HG03175 (cell line): ENCODE data around the gene SLC24A3.
"Not testable (repeated sequence)": the region's sequence is repeated elsewhere in the genome, so short reads cannot be mapped to it uniquely, and the experiment has no call there.

Experiments
- ATAC-seq: cut with Tn5 transposase; IDR thresholded peaks from one replicate; pipeline ENCODE4 v1.9.1; 2021; ENCODE audit warnings: mild to moderate bottlenecking, moderate library complexity; ENCODE audit not compliant: unreplicated experiment

Gene SLC24A3

DNA sequence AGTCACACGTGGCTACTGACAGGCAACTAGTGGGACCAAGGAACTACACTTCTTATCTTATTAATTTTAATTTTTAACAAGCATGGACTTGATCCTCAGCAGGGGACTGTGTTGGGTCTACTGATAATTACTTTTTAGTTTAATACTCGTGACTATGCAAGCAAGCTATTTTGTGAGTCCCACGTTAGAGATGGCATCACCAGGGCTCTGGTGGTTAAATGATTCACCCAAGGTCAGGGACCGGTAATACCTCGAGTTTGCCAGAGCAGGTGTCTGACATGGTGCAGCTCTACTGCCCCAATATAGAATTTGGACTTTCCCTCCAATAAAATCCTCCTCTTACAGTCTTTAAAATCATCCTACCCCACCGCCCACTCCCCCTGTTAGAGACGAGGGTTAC lies 447.0 kb downstream of the SLC24A3 start:
- ATAC-seq: no peak

DNA sequence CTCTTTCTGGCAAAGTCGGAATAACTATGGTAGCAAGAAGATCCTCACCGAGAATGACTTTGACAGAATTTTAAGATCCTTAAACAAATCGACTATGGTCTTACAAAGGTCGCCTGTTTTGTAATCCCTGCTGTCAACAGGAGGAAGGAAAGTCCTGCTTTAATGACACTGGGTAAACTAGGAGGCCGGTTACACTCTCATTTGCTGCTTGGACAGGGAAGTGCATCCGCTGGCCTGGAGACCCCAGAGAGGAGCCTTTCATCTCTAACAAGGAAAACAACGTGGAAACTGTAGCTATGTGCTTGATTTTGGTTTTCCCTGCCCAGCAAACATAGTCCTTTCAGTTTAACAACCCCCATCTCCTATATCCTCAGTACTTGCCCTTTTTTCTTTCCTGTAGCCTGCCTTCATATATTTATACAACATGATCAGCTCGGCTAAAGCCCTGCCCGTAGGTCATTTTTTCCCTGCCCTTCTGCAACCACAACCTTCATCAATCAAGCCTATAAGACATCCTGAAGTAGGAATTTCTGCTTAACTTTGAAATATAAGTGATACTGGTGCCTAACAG lies 448.5 kb downstream of the SLC24A3 start:
- ATAC-seq: no peak

DNA sequence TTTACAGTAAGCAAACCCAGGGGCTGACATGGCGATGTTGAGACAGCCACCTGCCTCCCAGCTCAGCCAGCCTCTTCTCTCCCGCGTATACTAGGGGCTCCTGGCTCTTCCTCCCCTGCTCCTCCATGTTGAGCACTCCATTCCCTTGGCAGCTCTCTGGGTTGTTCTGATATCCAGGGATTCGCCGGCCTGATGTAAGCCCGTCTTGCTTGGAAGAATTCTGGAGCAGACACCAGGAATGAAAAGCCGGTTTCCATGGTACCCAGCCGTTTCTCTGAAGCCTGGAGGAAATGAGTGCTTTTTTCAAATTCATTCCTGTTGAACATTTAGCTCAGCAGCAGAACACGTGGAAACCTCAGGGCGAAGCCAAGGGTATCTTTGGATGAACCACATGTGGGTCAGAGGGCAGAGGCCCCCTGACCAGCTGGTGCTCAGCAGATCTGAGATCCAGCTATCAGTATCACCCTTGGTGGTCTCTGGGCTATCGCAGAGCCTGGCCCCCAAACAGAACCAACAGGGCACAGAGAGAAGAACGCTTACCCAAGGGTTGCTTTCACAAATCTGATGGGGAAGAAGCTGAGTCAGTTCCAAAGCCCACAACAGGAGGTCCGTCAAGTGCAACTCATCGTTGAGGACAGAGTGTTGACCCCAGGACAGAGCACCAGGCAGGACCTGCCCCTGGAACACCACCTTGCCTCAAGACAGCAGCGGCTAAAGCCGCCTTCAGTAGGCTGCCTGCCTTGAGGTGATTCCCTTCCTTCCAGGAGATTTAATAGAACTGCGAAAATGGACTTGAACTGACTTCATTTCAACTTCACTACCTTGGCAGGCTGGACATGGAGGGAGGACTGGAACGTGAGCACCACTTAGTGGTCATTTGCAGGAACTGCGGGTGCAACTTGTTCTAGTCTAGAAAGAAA lies 449.5 kb downstream of the SLC24A3 start:
- no peak for ATAC-seq

DNA sequence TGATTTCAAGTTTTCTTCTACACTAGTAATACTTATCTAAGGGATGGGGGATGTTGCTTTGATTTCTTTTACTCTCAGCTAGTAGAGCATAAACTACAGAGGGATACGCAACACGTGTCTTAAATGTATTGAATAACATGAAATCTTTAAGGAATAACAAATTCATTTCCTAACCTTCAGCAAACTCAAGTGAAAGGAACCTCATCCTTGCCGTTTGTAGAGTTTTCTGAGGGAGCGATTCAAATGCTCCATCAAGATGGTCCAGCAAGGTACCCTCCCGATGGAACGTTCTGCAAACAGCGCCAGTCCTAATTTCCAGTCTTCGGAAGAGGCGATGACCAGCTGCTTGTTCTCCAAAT lies 450.2 kb downstream of the SLC24A3 start:
- no peak for ATAC-seq

DNA sequence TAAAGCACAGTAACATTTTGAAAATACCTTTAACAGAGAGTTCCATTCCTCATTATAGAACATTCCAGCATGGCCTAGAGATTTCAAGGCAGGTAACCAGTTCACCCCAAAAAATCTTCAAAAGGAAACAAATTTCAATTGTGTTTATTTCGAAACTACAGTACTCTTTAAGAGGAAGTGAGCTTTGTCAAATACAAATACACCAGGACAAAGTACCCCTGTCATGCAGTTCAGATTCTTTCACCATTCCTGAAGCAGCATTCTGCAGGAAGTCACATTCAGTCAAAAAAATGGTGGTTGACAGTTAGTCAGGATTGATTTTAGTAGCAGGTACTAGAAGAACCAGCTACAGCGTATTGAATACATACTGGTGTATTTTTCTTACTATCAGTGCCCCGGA lies 456.0 kb downstream of the SLC24A3 start:
- no peak for ATAC-seq

DNA sequence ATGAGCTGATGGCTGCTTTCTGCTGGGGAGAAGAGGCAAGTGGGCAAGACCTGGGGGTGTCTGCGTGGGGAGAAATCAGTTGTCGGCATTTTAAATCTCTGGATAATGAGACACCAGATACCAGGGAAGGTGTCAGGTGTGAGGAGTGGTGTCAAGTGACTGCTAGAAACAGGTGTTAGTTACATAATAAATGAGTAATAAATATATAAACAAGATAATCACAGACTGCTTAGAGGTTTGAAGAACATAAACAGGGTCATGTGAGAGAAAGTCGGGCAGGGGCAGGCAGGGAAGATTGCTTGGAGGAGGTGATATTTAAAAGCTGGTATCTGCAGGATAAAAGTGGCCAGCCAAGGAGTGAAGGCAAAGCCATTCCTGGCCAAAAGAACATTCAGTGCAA lies 458.4 kb downstream of the SLC24A3 start:
- ATAC-seq: no peak

DNA sequence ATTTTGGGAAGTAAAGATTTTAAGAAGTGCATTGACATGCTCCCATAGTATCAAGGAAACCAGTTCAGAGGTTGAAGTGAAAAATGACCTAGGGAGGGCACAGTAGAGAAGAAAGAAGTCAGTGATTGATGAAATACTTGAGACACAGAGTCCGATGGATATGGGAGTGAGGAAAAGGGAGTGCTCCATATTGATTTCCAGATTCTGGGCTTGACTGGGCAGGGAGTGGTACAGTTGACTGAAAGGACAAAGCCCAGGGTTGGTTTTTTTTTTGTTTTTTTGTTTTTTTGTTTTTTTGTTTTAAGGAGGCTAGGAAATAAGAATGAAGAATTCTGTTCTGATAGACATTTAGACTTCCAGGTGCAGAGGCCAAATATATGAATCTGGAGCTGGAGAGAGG lies 458.9 kb downstream of the SLC24A3 start:
- ATAC-seq: no peak

DNA sequence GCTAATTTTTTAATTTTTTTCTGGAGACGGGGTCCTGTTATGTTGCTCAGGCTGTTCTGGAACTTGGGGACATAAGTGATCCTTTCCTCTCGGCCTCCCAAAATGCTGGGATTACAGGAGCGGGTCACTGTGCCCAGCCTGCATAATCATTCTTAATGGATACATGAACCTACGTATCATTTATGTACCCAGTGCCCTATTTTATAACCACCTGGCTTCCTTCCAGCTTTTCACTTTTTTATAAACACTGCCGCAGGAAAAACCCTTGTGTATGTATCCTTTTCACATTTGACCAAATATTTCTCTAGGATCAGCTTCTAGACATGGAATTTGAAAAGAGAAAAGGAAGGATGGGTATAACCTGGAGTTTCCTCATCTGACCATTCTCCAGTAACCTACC lies 460.1 kb downstream of the SLC24A3 start:
- no peak for ATAC-seq

DNA sequence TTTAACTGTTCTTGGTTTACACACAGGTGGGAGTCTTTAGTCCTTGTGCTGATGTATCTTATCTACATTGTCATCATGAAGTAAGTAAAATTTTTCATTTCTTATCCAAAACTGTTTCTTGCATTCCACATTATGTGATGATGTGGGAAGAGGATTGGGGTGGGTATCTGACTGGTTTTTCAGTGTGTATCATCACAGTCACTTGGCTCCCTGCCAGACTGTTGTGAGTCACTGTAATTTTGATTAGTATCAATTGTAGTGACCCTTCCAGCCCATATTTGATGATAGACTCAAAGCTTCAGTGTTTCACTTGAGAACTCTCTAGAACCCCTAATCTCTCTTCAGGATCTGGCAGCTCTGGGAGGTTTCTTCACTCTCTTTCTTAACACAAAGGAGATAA lies 461.1 kb downstream of the SLC24A3 start:
- ATAC-seq: no peak

DNA sequence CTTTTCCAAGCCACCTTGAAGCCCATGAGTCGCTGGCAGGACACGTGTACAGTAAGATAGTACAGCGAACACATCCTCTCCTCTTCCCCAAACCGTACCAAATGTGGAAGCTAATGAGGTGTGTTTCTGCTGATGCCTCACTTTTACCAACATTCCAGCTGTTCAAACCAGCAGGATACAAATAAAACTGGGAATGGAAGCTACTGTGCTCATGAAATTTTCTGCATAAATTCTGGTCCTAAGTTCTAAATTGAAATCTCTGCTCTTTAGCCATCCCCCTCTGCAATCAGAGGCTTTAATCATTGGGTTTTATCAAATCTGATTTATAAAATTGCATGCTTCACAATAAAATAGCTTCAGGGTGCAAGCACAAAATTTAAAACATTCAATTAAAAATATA lies 463.8 kb downstream of the SLC24A3 start:
- ATAC-seq: no peak

DNA sequence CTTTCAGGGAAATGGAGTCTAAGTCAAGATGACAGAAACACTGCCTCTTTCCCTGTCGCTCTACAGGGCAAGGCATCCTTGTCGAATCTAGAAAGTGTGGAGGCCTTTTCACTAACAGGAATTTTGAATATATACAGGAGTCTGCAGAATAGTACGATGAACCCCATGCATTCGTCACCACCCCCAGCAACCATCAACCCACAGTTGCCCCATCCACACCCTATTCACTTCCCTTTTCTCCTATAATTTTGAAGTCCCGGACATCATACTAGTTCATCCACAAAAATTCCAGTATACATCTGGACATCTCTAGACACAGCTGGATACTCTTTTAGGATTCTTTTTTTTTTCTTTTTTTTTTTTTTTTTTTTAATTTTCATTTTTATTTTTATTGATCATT lies 464.9 kb downstream of the SLC24A3 start:
- ATAC-seq: no peak

DNA sequence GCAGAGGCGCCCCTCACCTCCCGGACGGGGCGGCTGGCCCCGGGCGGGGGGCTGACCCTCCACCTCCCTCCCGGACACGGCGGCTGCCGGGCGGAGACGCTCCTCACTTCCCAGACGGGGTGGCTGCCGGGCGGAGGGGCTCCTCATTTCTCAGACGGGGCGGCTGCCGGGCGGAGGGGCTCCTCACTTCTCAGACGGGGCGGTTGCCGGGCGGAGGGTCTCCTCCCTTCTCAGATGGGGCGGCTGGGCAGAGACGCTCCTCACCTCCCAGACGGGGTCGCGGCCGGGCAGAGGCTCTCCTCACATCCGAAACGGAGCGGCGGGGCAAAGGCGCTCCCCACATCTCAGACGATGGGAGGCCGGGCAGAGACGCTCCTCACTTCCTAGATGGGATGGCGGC lies 466.1 kb downstream of the SLC24A3 start:
- ATAC-seq: not testable (repeated sequence)

DNA sequence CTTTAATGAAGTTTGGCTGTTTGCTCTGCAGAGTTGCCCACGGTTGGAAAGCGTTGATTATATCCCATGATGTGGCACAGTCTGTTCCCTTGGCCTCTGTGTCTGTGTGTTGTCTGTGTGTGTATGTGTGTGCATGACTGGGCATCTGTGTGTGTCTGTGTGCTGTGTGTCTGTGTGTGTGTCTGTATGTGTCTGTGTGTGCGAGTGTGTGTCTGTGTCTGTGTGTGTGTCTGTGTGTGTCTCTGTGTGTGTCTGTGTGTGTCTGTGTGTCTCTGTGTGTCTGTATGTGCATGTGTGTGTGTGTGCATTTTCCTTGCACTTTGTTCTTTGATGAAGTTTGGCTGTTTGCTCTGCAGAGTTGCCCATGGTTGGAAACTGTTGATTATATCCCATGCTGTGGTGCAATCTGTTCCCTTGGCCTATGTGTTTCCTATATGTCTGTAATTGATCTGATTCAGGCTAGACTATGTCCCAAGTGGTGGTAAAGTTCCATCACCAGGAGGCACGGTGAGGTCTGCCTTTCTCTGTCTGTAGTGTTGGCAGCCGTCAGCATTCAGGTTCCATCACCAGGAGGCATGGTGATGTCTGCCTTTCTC lies 467.6 kb downstream of the SLC24A3 start:
- ATAC-seq: no peak

DNA sequence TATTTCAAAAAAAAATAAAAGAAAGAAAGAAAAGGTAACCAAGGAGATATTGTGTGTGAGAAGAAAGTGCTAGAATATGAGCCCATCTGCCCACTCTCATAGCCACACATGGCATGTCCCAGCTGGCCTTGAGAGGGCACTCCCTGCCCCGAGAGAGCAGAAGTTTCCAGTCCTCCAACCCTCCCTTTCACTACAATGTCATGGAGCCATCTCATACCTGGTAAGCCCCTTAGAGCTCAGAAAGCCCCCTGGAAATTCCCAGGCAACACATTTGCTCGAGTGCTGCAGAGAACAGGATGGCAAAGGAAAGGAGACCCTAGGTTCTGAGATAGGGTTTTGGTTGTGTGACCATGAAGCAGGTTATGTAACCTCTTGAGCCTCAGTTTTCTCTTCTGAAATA lies 469.8 kb downstream of the SLC24A3 start:
- no peak for ATAC-seq

DNA sequence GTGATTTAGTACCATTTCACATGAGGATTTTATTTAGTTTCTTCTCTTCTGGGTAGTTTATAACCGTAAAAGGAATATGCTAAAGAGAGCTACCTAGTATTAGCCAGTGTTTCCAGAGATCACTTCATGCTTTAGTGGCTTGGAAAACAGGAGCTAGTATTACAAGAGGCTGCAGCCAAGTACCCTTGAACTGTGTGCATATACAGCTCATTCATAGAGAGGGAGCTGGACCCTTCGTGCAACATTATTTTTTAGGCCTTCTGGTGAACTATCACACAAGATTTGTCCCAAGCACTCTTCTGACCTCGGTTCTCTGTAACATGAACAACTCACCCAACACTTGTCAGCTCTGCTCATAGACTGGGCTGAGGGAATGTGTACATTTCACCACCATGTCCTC lies 470.7 kb downstream of the SLC24A3 start:
- ATAC-seq: no peak

DNA sequence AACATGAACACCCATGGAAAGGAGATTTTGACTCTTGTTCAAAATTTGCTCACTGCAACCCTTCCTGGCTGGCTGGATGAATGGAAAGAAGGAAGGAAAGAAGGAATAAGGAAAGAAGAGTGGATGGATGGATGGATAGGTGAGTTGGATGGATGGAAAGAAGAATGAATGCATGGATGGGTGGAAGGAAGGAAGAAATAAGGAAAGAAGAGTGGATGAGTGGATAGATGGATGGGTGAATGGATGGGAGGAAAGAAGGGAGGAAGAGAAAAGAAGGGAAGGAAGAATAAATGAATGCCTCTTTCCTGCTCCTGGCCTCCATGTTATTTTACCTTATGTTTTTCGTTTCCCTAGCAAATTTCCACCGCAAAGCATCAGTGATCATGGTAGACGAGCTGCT lies 471.4 kb downstream of the SLC24A3 start:
- ATAC-seq: no peak

DNA sequence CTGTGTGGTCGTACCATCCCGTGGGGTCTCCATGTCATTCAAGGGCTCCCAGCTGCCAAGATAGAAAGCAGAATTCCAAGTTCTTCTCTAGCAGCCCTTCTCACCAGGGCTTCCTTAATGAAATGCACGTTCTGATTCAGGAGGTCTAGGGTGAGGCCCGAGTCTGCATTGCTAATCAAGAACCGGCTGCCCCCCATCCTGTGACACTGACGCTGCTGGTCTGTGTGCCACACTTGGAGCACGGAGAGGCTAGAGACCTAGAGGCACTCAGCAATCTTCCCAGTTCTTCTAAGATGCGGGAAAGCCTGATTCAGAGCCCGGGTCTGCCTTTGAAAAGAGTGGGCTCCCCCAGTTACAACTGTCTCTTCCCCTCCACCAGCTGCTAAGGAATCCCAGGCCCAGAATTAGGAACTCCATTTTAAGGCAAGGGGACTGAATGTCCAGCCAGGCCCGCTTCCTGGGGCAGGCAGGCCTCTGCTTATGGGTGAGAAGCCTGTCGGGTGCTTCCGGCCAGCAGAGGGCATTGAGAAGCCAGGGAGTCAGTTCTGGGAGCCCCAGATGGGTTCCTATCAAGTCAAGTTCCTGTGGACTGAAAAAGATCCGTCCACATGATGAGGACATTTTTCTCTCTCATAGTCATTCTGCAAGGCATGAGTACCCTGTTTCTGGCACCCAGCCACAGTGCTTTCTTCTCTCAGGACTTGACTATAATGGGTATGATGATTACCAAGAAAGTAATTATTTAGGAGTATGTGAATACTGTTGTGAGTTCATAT lies 475.8 kb downstream of the SLC24A3 start:
- no peak for ATAC-seq

DNA sequence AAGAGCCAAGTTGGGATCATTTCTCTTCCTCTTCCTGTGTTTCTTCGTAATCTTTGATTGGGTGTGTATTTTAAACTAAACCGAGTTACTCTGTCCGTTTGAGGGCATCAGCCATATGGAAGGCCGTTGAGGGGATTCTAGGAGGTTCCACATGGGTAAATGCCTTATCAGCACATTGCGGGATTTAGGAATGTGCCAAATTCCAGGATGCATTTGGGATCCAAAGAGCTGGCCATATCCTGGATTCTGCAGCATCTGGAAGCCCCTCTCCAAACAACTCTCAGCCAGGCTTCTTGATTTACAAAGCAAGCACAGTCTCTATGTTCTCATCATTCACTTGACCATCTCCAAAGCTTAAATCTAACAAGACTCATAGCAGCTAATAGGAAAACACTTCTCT lies 478.0 kb downstream of the SLC24A3 start:
- ATAC-seq: no peak

DNA sequence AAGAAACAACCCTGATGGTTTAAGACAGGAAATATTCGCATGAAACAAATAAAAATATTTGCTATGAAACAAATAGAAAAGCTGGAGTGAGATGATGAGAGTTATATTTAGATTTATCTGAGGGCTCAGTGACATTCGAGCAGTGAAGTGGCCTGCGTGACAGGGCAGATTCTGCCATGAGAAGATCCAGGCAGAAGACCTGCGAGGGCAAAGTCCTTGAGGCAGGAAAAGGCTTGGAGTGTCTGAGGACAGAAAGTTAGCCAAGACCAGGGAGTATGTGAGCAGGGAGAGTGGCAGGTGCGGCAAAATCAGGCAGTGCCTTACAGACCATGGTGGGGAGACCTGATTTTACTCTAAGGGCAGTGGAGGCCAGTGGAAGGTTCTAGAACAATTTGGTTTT lies 478.7 kb downstream of the SLC24A3 start:
- no peak for ATAC-seq

DNA sequence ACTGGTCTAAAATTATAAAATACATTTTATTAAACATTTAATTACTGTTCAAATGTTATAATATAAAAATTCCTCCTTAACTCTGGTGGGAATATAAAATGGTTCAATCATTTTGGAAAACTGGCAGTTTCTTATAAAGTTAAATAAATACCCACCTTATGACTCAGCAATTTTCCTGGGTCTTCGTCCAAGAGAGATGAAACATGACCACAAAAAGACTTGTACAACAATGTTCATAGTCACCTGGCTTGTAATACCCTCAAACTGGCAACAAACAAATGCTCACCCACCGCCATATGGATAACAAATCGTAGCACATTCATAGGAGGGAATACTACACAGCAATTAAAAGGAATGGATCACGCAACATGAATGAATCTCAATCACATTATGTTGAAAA lies 479.7 kb downstream of the SLC24A3 start:
- ATAC-seq: no peak

DNA sequence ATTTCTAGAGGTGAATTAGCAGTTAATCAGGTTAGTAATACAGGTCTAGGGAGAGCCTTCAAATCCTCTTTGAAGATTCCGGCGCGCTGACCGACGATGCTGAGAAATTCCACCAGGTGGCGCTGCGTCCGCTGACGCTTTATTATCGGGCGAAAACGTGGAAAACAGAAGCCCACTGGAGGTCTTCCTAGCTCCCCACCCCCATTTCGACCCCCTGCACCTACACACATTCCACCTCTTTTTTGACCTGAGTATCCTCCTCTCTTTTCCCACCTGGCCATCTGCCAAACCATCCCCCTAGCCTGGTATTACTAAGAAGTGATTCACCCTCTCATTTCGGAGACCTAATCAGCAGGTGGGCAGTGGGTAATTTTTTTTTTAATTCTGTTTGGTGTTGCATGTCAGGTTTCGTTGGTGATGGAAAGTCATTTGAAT lies 480.3 kb downstream of the SLC24A3 start:
- no peak for ATAC-seq

DNA sequence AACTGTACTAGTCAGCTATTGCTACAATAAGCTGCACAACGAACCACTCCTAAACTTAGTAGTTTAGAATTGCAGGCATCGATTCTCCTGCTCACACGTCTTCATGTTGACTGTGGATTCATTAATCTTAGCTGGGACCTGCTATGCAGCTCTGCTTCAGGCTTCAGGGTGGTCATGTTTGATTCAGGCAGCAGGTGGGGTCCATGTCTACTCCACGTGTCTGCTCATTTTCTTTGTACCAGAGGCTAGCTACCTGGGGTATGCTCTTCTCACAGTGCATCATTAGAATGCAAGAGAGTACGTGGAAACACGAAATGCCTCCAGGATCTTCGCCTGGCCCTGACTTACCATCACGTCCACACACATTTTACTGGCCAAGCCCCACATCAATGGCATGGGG lies 481.1 kb downstream of the SLC24A3 start:
- no peak for ATAC-seq
